AG09309 (cell line): ENCODE data around the gene ENKD1.
A peak's percentile ranks its signal among the peaks of the same experiment; 100 is the strongest.

Experiments
- DNase-seq: peaks from one replicate; pipeline ENCODE4 v3.0.0-alpha.2; 2010; ENCODE audit warnings: low read depth
- H3K4me3 ChIP-seq: 2 replicates; pipeline ENCODE4 v1.5.1; 2011; ENCODE audit warnings: mild to moderate bottlenecking, low read depth, low read length, moderate library complexity; ENCODE audit not compliant: control insufficient read depth
- TF ChIP-seq, protein P1 (sequence below): IDR thresholded peaks from 2 replicates; pipeline ENCODE4 v1.5.1; 2011; ENCODE audit warnings: mild to moderate bottlenecking, low read depth, low read length, inconsistent platforms; ENCODE audit not compliant: insufficient read depth, control insufficient read depth; ENCODE audit errors: missing control alignments

Gene ENKD1

DNA sequence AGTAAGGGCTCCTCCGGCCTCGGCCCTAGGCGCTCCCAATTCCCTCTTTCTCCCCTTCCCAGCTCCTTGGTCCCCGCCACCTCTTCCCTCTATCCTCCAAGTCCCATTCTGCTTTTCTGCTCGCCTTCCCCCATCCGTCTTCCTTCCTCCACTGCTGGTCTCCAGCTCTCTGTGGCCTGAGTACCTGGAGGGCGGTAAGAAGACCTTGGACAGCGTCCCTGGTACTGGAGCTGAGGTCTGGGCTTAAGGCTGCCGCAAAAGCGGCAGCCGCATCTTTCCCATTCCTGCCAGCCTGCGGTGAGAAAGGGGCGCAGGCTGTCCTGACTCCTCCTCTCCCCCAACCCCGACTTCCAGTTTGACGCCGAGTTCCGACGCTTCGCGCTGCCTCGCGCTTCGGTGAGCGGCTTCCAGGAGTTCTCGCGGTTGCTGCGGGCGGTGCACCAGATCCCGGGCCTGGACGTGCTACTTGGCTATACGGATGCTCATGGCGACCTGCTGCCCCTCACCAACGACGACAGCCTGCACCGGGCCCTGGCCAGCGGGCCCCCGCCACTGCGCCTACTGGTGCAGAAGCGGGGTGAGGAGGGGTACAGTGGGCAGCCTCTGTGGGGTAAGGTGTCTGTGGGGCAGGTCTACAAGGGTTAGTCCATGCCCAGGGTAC, 5.3 kb downstream of the ENKD1 start:
- TF ChIP-seq, protein P1, sequence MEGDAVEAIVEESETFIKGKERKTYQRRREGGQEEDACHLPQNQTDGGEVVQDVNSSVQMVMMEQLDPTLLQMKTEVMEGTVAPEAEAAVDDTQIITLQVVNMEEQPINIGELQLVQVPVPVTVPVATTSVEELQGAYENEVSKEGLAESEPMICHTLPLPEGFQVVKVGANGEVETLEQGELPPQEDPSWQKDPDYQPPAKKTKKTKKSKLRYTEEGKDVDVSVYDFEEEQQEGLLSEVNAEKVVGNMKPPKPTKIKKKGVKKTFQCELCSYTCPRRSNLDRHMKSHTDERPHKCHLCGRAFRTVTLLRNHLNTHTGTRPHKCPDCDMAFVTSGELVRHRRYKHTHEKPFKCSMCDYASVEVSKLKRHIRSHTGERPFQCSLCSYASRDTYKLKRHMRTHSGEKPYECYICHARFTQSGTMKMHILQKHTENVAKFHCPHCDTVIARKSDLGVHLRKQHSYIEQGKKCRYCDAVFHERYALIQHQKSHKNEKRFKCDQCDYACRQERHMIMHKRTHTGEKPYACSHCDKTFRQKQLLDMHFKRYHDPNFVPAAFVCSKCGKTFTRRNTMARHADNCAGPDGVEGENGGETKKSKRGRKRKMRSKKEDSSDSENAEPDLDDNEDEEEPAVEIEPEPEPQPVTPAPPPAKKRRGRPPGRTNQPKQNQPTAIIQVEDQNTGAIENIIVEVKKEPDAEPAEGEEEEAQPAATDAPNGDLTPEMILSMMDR = no peak
- no peak for DNase-seq
- peak overlapping the region; percentile 87 for H3K4me3 ChIP-seq

DNA sequence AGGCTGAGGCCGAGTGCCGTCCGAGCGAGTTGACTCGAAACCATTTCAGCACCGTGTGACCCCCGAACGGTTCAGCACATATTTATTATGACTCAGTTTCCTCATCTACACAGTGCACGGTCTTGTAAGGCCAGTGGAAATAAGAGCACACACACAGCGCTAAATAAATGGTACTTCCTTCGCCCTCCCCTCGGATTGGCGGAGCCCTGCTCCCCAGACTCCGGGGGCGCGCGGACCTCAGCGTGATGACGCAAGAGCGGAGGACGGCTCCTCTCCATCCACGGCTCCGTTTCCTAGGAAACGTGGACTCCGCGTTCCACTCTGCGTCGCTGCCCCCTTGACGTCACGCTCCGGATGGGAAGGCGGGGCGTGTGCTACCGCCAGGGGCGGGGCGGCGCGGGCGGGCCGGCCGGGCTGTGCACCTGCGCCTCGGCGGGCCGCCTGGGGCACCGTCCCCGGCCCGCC, 6.0 kb downstream of the ENKD1 start, which contains the start of gene PARD6A:
TSS of gene PARD6A (plus strand) at position 397 of the 465 bp plus-strand sequence. CDS start 79 bp downstream, outside the sequence.
- peak; percentile 72 for DNase-seq
- TF ChIP-seq, protein P1 = no peak
- H3K4me3 ChIP-seq = peak within 1 kb of the TSS; percentile 87

DNA sequence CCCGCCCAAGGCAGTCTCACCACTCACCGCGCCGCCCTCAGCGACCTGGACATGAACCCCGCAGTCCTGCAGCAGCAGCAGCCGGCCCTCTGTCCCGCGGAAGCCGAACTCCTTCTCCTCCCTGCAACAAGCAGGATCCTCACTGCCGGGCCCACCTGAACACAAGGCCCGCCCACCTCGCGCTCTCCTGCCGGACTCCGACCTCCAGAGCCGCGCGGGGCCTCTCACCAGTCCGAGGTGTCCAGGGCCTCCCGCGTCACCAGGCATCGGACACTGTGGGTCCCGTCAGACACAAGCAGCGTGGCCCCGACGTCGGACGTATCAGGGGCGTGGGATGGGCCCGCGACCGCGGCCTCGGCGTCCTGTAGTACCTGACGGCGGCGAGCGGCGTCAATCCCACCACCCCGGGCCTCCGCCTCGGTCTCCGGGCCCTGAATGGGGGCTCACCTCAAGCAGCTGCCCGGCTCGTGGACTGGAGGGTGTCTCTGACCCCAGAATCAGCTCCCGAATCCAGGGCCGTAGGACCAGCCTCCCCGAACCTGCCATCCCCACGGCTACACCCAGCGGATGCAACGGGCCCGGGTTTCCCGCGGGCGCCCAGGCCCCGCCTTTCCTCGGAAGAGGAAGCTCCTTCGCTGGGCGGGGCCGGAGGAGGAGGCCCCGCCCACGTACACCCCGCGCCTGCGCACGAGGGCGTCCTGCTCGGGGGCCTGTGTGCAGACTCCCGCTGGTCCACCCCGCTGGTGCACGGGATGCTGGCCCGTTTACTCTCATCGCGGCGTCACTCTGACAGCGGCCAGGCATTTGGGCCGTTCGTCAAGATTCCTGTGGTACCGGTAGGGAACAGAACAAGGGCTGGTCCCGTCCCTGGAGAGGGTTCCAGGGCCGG, 6.6 kb downstream of the ENKD1 start, which contains the start of gene ACD:
TSS of gene ACD (minus strand) at position 586 of the 889 bp plus-strand sequence. CDS start at position 546, 40 bp downstream.
- no peak for DNase-seq
- peak within 1 kb of the TSS; percentile 87 for H3K4me3 ChIP-seq
- TF ChIP-seq, protein P1 = no peak

DNA sequence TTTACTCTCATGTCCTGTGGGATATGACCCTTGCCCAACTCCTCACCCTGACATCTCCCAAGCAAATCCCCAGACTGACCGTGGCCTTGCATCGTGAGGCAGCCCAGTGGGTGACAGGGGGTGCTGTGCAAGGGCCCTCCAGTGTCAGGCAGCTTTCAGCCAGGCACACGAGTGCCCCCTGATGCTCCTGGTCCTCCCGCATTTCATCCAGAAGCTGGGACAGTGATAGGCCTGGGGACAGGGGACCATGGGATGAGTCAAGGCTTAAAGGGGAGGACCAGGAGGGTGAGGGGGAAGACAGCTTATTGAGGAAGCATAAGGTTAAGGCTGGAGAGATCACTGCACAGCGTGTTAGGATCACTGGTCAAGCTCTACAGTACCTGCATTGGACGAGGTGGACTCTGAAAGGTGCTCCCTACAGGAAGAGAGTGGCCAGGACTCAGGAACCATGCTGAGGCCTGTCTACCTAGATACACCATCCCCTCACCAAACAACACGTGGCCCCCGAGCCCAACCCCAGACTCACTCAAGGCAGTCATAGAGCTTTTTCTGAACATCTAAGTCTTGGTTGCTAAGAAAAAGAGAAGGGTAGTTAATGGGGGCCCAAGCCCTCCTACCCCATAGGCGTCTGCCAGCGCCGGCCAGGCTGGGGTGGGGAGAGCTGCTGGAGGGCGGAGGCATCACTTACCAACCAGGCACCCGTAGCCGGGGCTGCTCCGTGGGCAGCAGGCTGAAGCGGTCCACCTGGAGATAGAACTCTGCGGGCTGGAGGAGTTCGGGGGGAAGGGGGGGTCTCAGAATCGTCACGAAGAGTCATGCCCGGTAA, 7.5 kb downstream of the ENKD1 start:
- TF ChIP-seq, protein P1 = no peak
- no peak for DNase-seq
- peak overlapping the region; percentile 87 for H3K4me3 ChIP-seq

DNA sequence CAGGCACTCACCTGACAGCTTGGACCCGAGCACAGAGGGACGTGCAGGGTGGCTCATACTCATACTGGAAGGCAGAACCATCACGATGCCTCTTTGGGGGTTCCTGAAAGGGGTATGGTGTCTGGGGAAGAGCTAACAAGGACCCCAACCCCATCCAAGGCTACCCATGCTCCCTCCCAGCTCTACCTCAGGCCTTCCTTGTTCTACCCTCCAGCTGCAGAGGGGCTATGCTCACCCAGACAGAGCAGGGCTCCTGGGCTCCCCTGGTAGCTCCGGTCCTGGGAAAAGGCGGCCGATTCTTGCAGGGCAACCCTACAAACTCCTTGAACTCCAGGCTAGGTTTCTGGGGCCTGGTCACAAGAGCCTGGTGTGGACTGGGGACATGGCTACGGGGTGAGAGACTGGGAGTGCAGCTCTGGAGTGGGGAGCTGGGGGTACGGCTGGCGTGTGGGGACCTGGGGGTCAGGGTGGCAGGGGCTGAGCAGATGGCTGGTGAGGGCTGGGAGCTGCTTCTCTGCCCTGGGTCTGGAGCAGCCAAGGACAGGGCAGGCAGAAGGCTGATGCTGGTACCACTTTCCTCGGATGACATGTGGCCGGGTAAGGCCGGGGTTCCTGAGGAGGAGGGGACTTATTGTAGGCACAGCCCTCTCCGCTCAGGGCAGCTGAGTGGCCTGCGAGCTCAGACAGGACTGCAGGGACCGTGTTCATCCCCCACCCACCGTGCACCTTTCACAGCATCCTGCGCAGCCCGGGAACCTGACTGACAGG, 8.6 kb downstream of the ENKD1 start:
- TF ChIP-seq, protein P1 = no peak
- DNase-seq = no peak
- H3K4me3 ChIP-seq = no peak overlapping the region

DNA sequence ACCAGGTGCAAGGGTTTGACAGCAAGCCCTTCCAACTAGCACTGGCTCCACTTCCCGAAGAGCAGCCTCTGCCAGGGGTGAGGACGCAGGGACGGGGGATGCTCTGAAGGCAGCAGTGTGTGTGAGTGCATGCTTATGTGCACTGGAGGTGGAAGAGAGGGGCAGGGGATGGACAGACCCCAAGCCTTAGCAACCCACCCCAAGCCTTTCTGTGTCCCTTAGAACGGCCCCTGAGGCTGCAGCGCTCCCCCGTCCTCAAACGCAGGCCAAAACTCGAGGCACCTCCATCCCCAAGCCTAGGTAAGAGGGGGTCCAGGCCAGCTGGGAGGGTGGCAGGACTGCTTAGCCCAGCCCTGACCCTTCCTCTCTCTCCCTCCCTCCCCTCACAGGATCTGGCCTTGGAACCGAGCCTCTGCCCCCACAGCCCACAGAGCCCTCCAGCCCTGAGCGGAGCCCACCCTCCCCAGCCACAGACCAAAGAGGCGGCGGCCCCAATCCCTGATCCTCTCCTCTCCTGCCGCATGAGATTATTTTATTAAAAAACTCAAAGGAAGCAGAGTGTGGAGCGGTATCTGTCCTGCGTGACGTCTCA, 9.4 kb downstream of the ENKD1 start:
- TF ChIP-seq, protein P1 = no peak
- no peak for DNase-seq
- H3K4me3 ChIP-seq = no peak overlapping the region
